ENCODE measurements around the gene PRLR.

PRLR gene

GRCh38 chr5:35160486-35161116, 69.7 kb downstream of the PRLR start:
- TF ChIP-seq CTCF (conservative IDR thresholded peaks at IDR 0.05) (no peak), ZFX (IDR thresholded peaks at IDR 0.05) (no peak)
- no peak overlapping the region for H3K27ac ChIP-seq

- TF ChIP-seq ZFX (IDR thresholded peaks at IDR 0.05) (no peak), CTCF (conservative IDR thresholded peaks at IDR 0.05) (no peak)
- H3K27ac ChIP-seq = no peak overlapping the region
Observed at GRCh38 chr5:35159370-35159742, 70.9 kb downstream of the PRLR start.

- no peak for TF ChIP-seq ZFX (IDR thresholded peaks at IDR 0.05)
- TF ChIP-seq CTCF (conservative IDR thresholded peaks at IDR 0.05) = no peak
- H3K27ac ChIP-seq = no peak overlapping the region
Observed at GRCh38 chr5:35158622-35159369, 71.5 kb downstream of the PRLR start.

GRCh38 chr5:35158204-35158603, 72.1 kb downstream of the PRLR start:
- no peak overlapping the region for H3K27ac ChIP-seq
- TF ChIP-seq ZFX (IDR thresholded peaks at IDR 0.05) = no peak
- TF ChIP-seq CTCF (conservative IDR thresholded peaks at IDR 0.05) = no peak

GRCh38 chr5:35153375-35153932, 76.8 kb downstream of the PRLR start:
- TF ChIP-seq ZFX (IDR thresholded peaks at IDR 0.05) = no peak
- TF ChIP-seq CTCF (conservative IDR thresholded peaks at IDR 0.05) = no peak
- no peak overlapping the region for H3K27ac ChIP-seq

GRCh38 chr5:35152733-35153132, 77.6 kb downstream of the PRLR start:
- TF ChIP-seq CTCF (conservative IDR thresholded peaks at IDR 0.05) (no peak), ZFX (IDR thresholded peaks at IDR 0.05) (no peak)
- no peak overlapping the region for H3K27ac ChIP-seq

Measured in C4-2B (cell line).